GM08714 (cell line): ENCODE results near the gene MED4.

Experiments used
- H3K4me3 ChIP-seq: fragments of 200-500 bp; sonication (Bioruptor generic); 2 replicates; pipeline ENCODE4 v1.5.1; 2014; ENCODE audit warnings: mild to moderate bottlenecking, low read length, inconsistent platforms
- ZNF274 ChIP-seq: IDR thresholded peaks from 2 replicates; pipeline ENCODE4 v1.6.1; 2012; ENCODE audit warnings: mild to moderate bottlenecking, low read depth, low read length

MED4 gene, protein sequence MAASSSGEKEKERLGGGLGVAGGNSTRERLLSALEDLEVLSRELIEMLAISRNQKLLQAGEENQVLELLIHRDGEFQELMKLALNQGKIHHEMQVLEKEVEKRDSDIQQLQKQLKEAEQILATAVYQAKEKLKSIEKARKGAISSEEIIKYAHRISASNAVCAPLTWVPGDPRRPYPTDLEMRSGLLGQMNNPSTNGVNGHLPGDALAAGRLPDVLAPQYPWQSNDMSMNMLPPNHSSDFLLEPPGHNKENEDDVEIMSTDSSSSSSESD

GRCh38 chr13:48094781-48095502, at the start of gene MED4:
Gene MED4, minus strand, starts transcription at chr13:48095104. Its CDS starts 26 bp downstream, at chr13:48095078.
- no peak for TF ChIP-seq ZNF274
- H3K4me3 ChIP-seq, result peak within 1 kb of the TSS; percentile 87

DNA sequence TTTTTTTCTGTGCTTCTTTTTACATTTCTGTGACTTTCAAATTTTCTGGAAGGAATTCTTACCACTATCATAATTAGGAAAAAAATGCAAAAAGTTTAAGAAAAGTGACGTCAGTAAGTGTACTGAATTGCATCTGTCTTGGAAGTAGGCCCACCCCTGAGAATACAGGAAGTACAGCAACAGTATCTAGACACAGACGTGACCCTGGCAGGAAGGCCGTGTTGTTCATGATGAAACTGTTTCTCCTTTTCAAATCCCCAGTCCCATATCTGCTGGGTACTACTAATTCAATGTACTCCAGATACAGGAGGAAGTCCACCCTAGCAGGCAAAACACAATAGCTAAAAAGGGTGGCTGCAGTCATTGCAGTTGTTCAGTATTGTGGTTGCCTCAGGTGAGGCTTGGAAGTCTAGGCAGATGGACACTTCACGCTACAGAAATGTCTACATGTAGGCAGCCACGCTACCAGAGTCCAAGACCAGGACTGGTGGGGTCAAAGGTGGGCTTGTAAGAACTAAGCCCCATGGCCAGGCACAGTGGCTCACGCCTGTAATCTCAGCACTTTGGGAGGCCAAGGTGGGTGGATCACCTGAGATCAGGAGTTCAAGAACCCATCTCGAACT, 49.6 kb upstream of the MED4 start:
- H3K4me3 ChIP-seq, result no peak overlapping the region
- TF ChIP-seq ZNF274, result no peak

DNA sequence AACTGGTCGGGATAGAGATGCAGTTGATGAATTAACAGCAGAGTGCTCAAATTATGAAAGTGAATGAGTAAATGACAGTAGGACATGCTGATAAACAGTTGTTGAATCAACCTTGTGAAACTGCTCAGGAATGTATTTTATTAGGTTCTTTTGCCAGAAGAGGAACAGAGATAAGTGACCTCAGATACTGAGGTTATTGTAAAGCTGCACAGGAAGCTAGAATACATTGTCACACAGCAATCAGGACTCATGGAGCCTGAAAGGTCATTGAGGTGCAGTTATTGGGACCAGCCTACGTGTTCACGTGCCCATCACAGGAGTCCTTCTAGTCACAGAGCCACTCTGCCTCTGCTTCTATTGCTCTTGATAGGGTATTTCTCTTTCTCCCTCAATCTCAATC, 47.5 kb upstream of the MED4 start:
- H3K4me3 ChIP-seq, result no peak overlapping the region
- no peak for TF ChIP-seq ZNF274

DNA sequence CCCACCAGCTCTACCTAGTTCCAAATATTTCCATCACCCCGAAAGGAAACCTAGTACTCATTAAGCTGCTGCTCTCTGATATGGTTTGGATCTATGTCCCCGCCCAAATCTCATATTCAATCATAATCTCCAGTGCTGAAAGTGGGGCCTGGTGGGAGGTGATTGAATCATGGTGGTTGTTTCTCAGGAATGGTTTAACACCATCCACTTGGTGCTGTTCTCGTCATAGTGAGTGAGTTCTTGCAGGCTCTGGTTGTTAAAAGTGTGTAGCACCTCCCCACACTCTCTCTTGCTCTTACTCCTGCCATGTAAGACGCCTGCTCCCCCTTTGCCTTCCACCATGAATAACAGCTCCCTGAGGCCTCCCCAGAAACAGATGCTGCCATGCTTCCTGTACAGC, 43.4 kb upstream of the MED4 start:
- TF ChIP-seq ZNF274, result no peak
- no peak overlapping the region for H3K4me3 ChIP-seq

- no peak for TF ChIP-seq ZNF274
- no peak overlapping the region for H3K4me3 ChIP-seq
Measured at GRCh38 chr13:48132961-48133360, 38.1 kb upstream of the MED4 start.

- no peak for TF ChIP-seq ZNF274
Measured at GRCh38 chr13:48131533-48131932, 36.6 kb upstream of the MED4 start.

GRCh38 chr13:48126944-48127830, 32.3 kb upstream of the MED4 start:
- TF ChIP-seq ZNF274, result no peak
- H3K4me3 ChIP-seq, result no peak overlapping the region

More at GRCh38 chr13:48131533-48131932, 36.6 kb upstream of the MED4 start:
- H3K4me3 ChIP-seq, result no peak overlapping the region

- no peak for TF ChIP-seq ZNF274
- H3K4me3 ChIP-seq, result no peak overlapping the region
Measured at GRCh38 chr13:48125794-48126228, 30.9 kb upstream of the MED4 start.

GRCh38 chr13:48123812-48124211, 28.9 kb upstream of the MED4 start:
- no peak for TF ChIP-seq ZNF274
- no peak overlapping the region for H3K4me3 ChIP-seq

DNA sequence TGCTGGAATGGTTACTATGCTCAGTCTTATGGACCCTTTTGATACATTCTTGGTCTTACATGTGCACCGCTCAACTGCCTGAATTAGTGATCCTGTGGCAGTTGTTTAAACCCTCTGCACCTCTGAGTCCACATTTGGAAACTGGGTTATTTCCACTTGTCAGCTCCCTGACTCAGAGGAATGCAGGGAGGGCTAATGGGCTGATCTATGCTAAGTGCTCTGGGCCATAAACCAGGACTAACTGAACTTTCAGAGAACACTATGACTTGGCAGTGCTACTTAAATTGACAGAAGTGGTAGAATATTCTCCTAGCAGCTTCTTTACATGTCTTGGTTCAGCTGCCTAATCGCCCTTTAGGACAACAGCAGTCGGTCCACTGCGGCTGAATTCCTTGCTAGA, 26.8 kb upstream of the MED4 start:
- TF ChIP-seq ZNF274, result no peak

DNA sequence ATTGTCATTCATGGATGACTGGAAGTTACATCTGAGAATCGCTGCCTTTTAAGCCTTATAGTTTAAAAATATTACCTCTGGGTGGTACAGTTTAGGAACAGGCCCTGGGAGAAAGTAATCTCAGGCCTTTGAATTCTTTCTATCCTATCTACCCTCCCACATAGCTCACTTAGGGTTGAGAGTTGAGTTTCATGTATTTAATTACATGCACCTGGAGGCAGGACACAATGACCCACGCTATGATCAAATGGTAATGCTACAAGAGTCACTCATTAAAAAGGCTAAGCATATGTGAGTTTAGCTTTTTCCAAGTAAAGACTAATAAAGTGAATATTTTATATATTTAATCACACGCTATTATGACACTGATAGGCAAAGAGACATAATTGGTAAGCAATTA, 25.3 kb upstream of the MED4 start:
- TF ChIP-seq ZNF274, result no peak
- no peak overlapping the region for H3K4me3 ChIP-seq

More for the DNA sequence above, 26.8 kb upstream of the MED4 start:
- no peak overlapping the region for H3K4me3 ChIP-seq

GRCh38 chr13:48118030-48118429, 23.1 kb upstream of the MED4 start:
- TF ChIP-seq ZNF274, result no peak
- H3K4me3 ChIP-seq, result no peak overlapping the region

GRCh38 chr13:48116808-48117207, 21.9 kb upstream of the MED4 start:
- no peak overlapping the region for H3K4me3 ChIP-seq
- no peak for TF ChIP-seq ZNF274

DNA sequence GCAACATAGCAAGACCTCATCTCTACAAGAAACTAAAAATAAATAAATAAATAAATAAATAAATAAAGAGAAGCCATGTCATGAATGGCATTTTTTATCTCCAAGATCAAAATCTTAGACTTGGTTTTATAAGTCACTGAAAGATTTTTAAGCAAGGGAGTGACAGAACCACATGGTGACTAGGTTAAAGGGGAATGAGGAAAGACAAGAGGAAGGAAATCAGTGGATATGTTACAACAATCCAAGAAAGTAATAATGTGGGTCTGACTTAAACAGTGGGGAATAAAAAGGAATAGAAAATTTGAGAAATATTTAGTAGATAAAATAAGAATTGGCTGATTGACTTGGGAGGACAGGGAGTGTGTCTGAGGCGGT, 18.8 kb upstream of the MED4 start:
- H3K4me3 ChIP-seq, result no peak overlapping the region
- TF ChIP-seq ZNF274, result no peak
